ENCODE results near the gene ICA1. TPM values are rescaled to one million over a fixed set of nuclear protein-coding genes. Genes with fewer than 3 reads are reported as not detected.
A peak's percentile ranks its signal among the peaks of the same experiment; 100 is the strongest.

The ICA1 gene
- total and polyA plus RNA-seq, 5 donors, result 36.8 to 98.2 (median 70.3) TPM

- H3K9me3 ChIP-seq (ENCODE audit: control insufficient read depth, low read length), result no peaks in the 10 kb centered on the region
- 90% methylated on average over 1 of the region's 1 CpG for WGBS
- H3K4me1 ChIP-seq (ENCODE audit: control insufficient read depth, insufficient read depth, low read length), result no peaks in the 10 kb centered on the region
- ATAC-seq, result no peak
- intact Hi-C loops (cut with DNase I), result loop anchor here in 1 of 4 donors (10.0 kb wide), 1 partner anchor 46 kb away; no protein-coding TSS in a partner anchor
- no peak for DNase-seq
- H3K27me3 ChIP-seq (ENCODE audit: control insufficient read depth, insufficient read depth), result no peaks in the 10 kb centered on the region
- H3K27ac ChIP-seq (ENCODE audit: low read length), result no peak overlapping the region
- no peak overlapping the region for H3K4me3 ChIP-seq (ENCODE audit: low read length)
These were observed 61.2 kb downstream of the ICA1 start for GRCh38 chr7:8200717-8201116.

- Histone ChIP-seq H3K4me1 (ENCODE audit: control insufficient read depth, insufficient read depth, low read length) (no peaks in the 10 kb centered on the region), H3K27me3 (ENCODE audit: control insufficient read depth, insufficient read depth) (no peaks in the 10 kb centered on the region), H3K9me3 (ENCODE audit: control insufficient read depth, low read length) (no peaks in the 10 kb centered on the region), H3K27ac (ENCODE audit: low read length) (no peak overlapping the region), H3K4me3 (ENCODE audit: low read length) (no peak overlapping the region)
- ATAC-seq (no peak), DNase-seq (no peak)
- 80% methylated on average over 4 of the region's 4 CpGs for WGBS
- intact Hi-C loops (cut with DNase I), result loop anchor here in 1 of 4 donors (10.0 kb wide), 1 partner anchor 46 kb away; no protein-coding TSS in a partner anchor
These were observed 61.7 kb downstream of the ICA1 start for GRCh38 chr7:8200316-8200715.

GRCh38 chr7:8197994-8198698 lies 63.8 kb downstream of the ICA1 start:
- WGBS, result 88% methylated on average over 5 of the region's 5 CpGs
- no peak for ATAC-seq

GRCh38 chr7:8192897-8193296 lies 69.1 kb downstream of the ICA1 start:
- Histone ChIP-seq H3K9me3 (ENCODE audit: control insufficient read depth, low read length) (no peaks in the 10 kb centered on the region), H3K4me1 (ENCODE audit: control insufficient read depth, insufficient read depth, low read length) (no peaks in the 10 kb centered on the region), H3K27ac (ENCODE audit: low read length) (no peak overlapping the region), H3K4me3 (ENCODE audit: low read length) (no peak overlapping the region), H3K27me3 (ENCODE audit: control insufficient read depth, insufficient read depth) (no peaks in the 10 kb centered on the region)
- intact Hi-C loops (cut with DNase I), result no loop called here
- ATAC-seq (no peak), DNase-seq (no peak)

More at GRCh38 chr7:8197994-8198698, 63.8 kb downstream of the ICA1 start:
- H3K9me3 ChIP-seq (ENCODE audit: control insufficient read depth, low read length), result no peaks in the 10 kb centered on the region
- DNase-seq, result no peak
- intact Hi-C loops (cut with DNase I), result no loop called here
- no peaks in the 10 kb centered on the region for H3K27me3 ChIP-seq (ENCODE audit: control insufficient read depth, insufficient read depth)
- H3K4me3 ChIP-seq (ENCODE audit: low read length), result no peak overlapping the region
- H3K27ac ChIP-seq (ENCODE audit: low read length), result no peak overlapping the region
- H3K4me1 ChIP-seq (ENCODE audit: control insufficient read depth, insufficient read depth, low read length), result no peaks in the 10 kb centered on the region

GRCh38 chr7:8190119-8190895 lies 71.7 kb downstream of the ICA1 start:
- Histone ChIP-seq H3K4me3 (ENCODE audit: low read length) (no peak overlapping the region), H3K27ac (ENCODE audit: low read length) (no peak overlapping the region), H3K27me3 (ENCODE audit: control insufficient read depth, insufficient read depth) (no peaks in the 10 kb centered on the region), H3K4me1 (ENCODE audit: control insufficient read depth, insufficient read depth, low read length) (no peaks in the 10 kb centered on the region), H3K9me3 (ENCODE audit: control insufficient read depth, low read length) (no peaks in the 10 kb centered on the region)
- 35% methylated on average over 4 of the region's 4 CpGs for WGBS
- DNase-seq (peak in 2 of 3 donors; percentile 19 to 62), ATAC-seq (peak; percentile 44 to 52)
- intact Hi-C loops (cut with DNase I), result no loop called here

GRCh38 chr7:8189625-8190024 lies 72.3 kb downstream of the ICA1 start:
- ATAC-seq, result peak in 1 of 2 donors; percentile 29
- H3K9me3 ChIP-seq (ENCODE audit: control insufficient read depth, low read length), result no peaks in the 10 kb centered on the region
- no peak overlapping the region for H3K4me3 ChIP-seq (ENCODE audit: low read length)
- no peaks in the 10 kb centered on the region for H3K4me1 ChIP-seq (ENCODE audit: control insufficient read depth, insufficient read depth, low read length)
- no peak overlapping the region for H3K27ac ChIP-seq (ENCODE audit: low read length)
- no peaks in the 10 kb centered on the region for H3K27me3 ChIP-seq (ENCODE audit: control insufficient read depth, insufficient read depth)
- DNase-seq, result no peak
- WGBS, result 86% methylated on average over 7 of the region's 7 CpGs
- intact Hi-C loops (cut with DNase I), result no loop called here

- no peak overlapping the region for H3K27ac ChIP-seq (ENCODE audit: low read length)
- DNase-seq, result no peak
- H3K9me3 ChIP-seq (ENCODE audit: control insufficient read depth, low read length), result no peaks in the 10 kb centered on the region
- ATAC-seq, result no peak
- no peak overlapping the region for H3K4me3 ChIP-seq (ENCODE audit: low read length)
- no peaks in the 10 kb centered on the region for H3K27me3 ChIP-seq (ENCODE audit: control insufficient read depth, insufficient read depth)
- WGBS, result 76% methylated on average over 4 of the region's 4 CpGs
- intact Hi-C loops (cut with DNase I), result no loop called here
- H3K4me1 ChIP-seq (ENCODE audit: control insufficient read depth, insufficient read depth, low read length), result no peaks in the 10 kb centered on the region
These were observed 75.9 kb downstream of the ICA1 start for GRCh38 chr7:8185926-8186683.

GRCh38 chr7:8184221-8184620 lies 77.7 kb downstream of the ICA1 start:
- no peak overlapping the region for H3K4me3 ChIP-seq (ENCODE audit: low read length)
- H3K9me3 ChIP-seq (ENCODE audit: control insufficient read depth, low read length), result no peaks in the 10 kb centered on the region
- ATAC-seq (no peak), DNase-seq (no peak)
- no peaks in the 10 kb centered on the region for H3K4me1 ChIP-seq (ENCODE audit: control insufficient read depth, insufficient read depth, low read length)
- H3K27me3 ChIP-seq (ENCODE audit: control insufficient read depth, insufficient read depth), result no peaks in the 10 kb centered on the region
- intact Hi-C loops (cut with DNase I), result no loop called here
- WGBS, result 55% methylated on average over 2 of the region's 2 CpGs
- H3K27ac ChIP-seq (ENCODE audit: low read length), result no peak overlapping the region

- no peak overlapping the region for H3K27ac ChIP-seq (ENCODE audit: low read length)
- H3K27me3 ChIP-seq (ENCODE audit: control insufficient read depth, insufficient read depth), result no peaks in the 10 kb centered on the region
- no peak overlapping the region for H3K4me3 ChIP-seq (ENCODE audit: low read length)
- DNase-seq, result no peak
- H3K4me1 ChIP-seq (ENCODE audit: control insufficient read depth, insufficient read depth, low read length), result peaks cover 2% of the 10 kb centered on the region
- intact Hi-C loops (cut with DNase I), result no loop called here
- 83% methylated on average over 7 of the region's 7 CpGs for WGBS
- ATAC-seq, result no peak
- H3K9me3 ChIP-seq (ENCODE audit: control insufficient read depth, low read length), result no peaks in the 10 kb centered on the region
These were observed 82.5 kb downstream of the ICA1 start for GRCh38 chr7:8179486-8179885.

GRCh38 chr7:8178353-8178752 lies 83.6 kb downstream of the ICA1 start:
- DNase-seq (no peak), ATAC-seq (no peak)
- Histone ChIP-seq H3K4me3 (ENCODE audit: low read length) (no peak overlapping the region), H3K27me3 (ENCODE audit: control insufficient read depth, insufficient read depth) (no peaks in the 10 kb centered on the region), H3K4me1 (ENCODE audit: control insufficient read depth, insufficient read depth, low read length) (peaks cover 2% of the 10 kb centered on the region), H3K9me3 (ENCODE audit: control insufficient read depth, low read length) (no peaks in the 10 kb centered on the region), H3K27ac (ENCODE audit: low read length) (no peak overlapping the region)
- intact Hi-C loops (cut with DNase I), result no loop called here

Measured in right cardiac atrium (tissue), 5 donors.